ENCODE data around the gene SLC39A9. TPM values are rescaled to one million over a fixed set of nuclear protein-coding genes. Genes with fewer than 3 reads are reported as not detected.

Gene SLC39A9
- total RNA-seq, 1 experiment from 2014 or later = 63.4 TPM

GRCh38 chr14:69355607-69356281 is 42.7 kb upstream of the SLC39A9 start:
- H3K4me1 ChIP-seq (ENCODE audit: control insufficient read depth, insufficient read depth, low read length) = no peaks in the 10 kb centered on the region
- H3K27ac ChIP-seq (ENCODE audit: low read length) = no peak overlapping the region
- no peak overlapping the region for H3K4me3 ChIP-seq (ENCODE audit: low read depth in 2 of 2, low read length in 2 of 2)
- no peaks in the 10 kb centered on the region for H3K27me3 ChIP-seq (ENCODE audit: control insufficient read depth, insufficient read depth, low read length)
- DNase-seq (ENCODE audit: low read depth, low spot score) = no peak
- in situ Hi-C loops (cut with HindIII; ENCODE audit: low pct_unique_long_range_greater_than_20kb, low sequenced_read_pairs) = no loop called here
- intact Hi-C loops (cut with micrococcal nuclease; ENCODE audit: unreplicated experiment) = loop anchor here (10.0 kb wide), 1 partner anchor 111 kb away; no protein-coding TSS in a partner anchor
- ATAC-seq = no peak
- no TSS peak for BruUV-seq (replicated peaks)
- TF ChIP-seq SIN3A (IDR thresholded peaks at IDR 0.05; ENCODE audit: borderline replicate concordance, insufficient read depth, low read depth, low read length) = no peak
- TF ChIP-seq REST (IDR thresholded peaks at IDR 0.05; ENCODE audit: insufficient read depth in 1 of 2, low read depth in 2 of 2, low read length in 1 of 2) = no peak
- TF ChIP-seq POLR2AphosphoS5 (IDR thresholded peaks at IDR 0.05; ENCODE audit: low read depth, low read length) = no peak
- no peak for TF ChIP-seq TCF7L2 (IDR thresholded peaks at IDR 0.05; ENCODE audit: low read depth, low read length)
- TF ChIP-seq CTCF (IDR thresholded peaks at IDR 0.05) = no peak
- ChIA-PET CTCF (no interaction called here), POLR2A (interaction anchor here (0.6 kb wide), 1 partner anchor 14 kb away, joined by 4 read pairs; no protein-coding TSS in a partner anchor)
- H3K36me3 ChIP-seq (ENCODE audit: control insufficient read depth, insufficient read depth, low read length) = no peaks in the 10 kb centered on the region
- no peaks in the 10 kb centered on the region for H3K9me3 ChIP-seq (ENCODE audit: control insufficient read depth, insufficient read depth, low read depth, low read length)

GRCh38 chr14:69356903-69357543 is 41.5 kb upstream of the SLC39A9 start:
- ATAC-seq (no peak), DNase-seq (ENCODE audit: low read depth, low spot score) (no peak)
- no peak for TF ChIP-seq CTCF (IDR thresholded peaks at IDR 0.05)
- no peak for TF ChIP-seq SIN3A (IDR thresholded peaks at IDR 0.05; ENCODE audit: borderline replicate concordance, insufficient read depth, low read depth, low read length)
- TF ChIP-seq REST (IDR thresholded peaks at IDR 0.05; ENCODE audit: insufficient read depth in 1 of 2, low read depth in 2 of 2, low read length in 1 of 2) = no peak
- no peak for TF ChIP-seq TCF7L2 (IDR thresholded peaks at IDR 0.05; ENCODE audit: low read depth, low read length)
- TF ChIP-seq POLR2AphosphoS5 (IDR thresholded peaks at IDR 0.05; ENCODE audit: low read depth, low read length) = no peak
- POLR2A ChIA-PET = interaction anchor here (0.7 kb wide), 1 partner anchor 89 kb away, joined by 6 read pairs; no protein-coding TSS in a partner anchor
- H3K27ac ChIP-seq (ENCODE audit: low read length) = no peak overlapping the region
- in situ Hi-C loops (cut with HindIII; ENCODE audit: low pct_unique_long_range_greater_than_20kb, low sequenced_read_pairs) (no loop called here), intact Hi-C loops (cut with micrococcal nuclease; ENCODE audit: unreplicated experiment) (loop anchor here (10.0 kb wide), 1 partner anchor 112 kb away; no protein-coding TSS in a partner anchor)
- H3K36me3 ChIP-seq (ENCODE audit: control insufficient read depth, insufficient read depth, low read length) = no peaks in the 10 kb centered on the region
- no peaks in the 10 kb centered on the region for H3K27me3 ChIP-seq (ENCODE audit: control insufficient read depth, insufficient read depth, low read length)
- H3K9me3 ChIP-seq (ENCODE audit: control insufficient read depth, insufficient read depth, low read depth, low read length) = no peaks in the 10 kb centered on the region
- no peak overlapping the region for H3K4me3 ChIP-seq (ENCODE audit: low read depth in 2 of 2, low read length in 2 of 2)
- no TSS peak for BruUV-seq (replicated peaks)
- CTCF ChIA-PET = no interaction called here
- no peaks in the 10 kb centered on the region for H3K4me1 ChIP-seq (ENCODE audit: control insufficient read depth, insufficient read depth, low read length)

All from Panc1 (cell line).